Measurements from ENCODE around the gene ZNF576. TPM values are rescaled to one million over a fixed set of nuclear protein-coding genes. Genes with fewer than 3 reads are reported as not detected.
"Not testable (repeated sequence)": the region's sequence is repeated elsewhere in the genome, so short reads cannot be mapped to it uniquely, and the experiment has no call there.

The ZNF576 gene
- total RNA-seq, 1 donor from 2014 or later: 15.0 TPM

DNA sequence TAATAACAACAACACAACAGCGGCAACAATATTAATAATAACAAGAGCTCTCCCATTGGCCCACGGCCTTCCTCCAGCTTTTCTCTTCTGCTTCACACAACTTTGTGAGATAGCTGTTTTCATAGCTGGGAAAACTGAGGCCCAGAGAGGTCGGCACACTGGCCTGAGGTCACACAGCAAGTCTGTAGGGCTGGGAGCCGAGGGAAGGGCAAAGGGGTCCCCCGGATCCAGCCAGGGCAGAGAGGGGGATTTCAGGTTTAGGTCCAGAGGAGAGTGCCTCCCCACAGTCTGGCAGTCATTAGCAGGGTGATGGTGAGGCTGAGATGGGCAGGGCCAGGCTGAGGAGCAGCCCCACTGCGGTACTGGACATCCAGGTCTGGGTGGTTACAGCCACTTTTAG lies 52.2 kb downstream of the ZNF576 start:
- H3K4me1 Mint-ChIP-seq (ENCODE audit: low read depth, unreplicated experiment): no peaks in the 10 kb centered on the region
- H3K4me3 Mint-ChIP-seq (ENCODE audit: unreplicated experiment): no peak overlapping the region
- no peaks in the 10 kb centered on the region for H3K36me3 Mint-ChIP-seq (ENCODE audit: unreplicated experiment)
- H3K9me3 Mint-ChIP-seq (ENCODE audit: unreplicated experiment): peaks cover 3% of the 10 kb centered on the region
- peaks cover under 1% of the 10 kb centered on the region for H3K27me3 Mint-ChIP-seq (ENCODE audit: unreplicated experiment)
- H3K27ac Mint-ChIP-seq (ENCODE audit: unreplicated experiment): no peak overlapping the region
- no peak for DNase-seq
- TF ChIP-seq, protein P1, sequence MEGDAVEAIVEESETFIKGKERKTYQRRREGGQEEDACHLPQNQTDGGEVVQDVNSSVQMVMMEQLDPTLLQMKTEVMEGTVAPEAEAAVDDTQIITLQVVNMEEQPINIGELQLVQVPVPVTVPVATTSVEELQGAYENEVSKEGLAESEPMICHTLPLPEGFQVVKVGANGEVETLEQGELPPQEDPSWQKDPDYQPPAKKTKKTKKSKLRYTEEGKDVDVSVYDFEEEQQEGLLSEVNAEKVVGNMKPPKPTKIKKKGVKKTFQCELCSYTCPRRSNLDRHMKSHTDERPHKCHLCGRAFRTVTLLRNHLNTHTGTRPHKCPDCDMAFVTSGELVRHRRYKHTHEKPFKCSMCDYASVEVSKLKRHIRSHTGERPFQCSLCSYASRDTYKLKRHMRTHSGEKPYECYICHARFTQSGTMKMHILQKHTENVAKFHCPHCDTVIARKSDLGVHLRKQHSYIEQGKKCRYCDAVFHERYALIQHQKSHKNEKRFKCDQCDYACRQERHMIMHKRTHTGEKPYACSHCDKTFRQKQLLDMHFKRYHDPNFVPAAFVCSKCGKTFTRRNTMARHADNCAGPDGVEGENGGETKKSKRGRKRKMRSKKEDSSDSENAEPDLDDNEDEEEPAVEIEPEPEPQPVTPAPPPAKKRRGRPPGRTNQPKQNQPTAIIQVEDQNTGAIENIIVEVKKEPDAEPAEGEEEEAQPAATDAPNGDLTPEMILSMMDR (IDR thresholded peaks at IDR 0.05; ENCODE audit: partially characterized antibody, unreplicated experiment): no peak

DNA sequence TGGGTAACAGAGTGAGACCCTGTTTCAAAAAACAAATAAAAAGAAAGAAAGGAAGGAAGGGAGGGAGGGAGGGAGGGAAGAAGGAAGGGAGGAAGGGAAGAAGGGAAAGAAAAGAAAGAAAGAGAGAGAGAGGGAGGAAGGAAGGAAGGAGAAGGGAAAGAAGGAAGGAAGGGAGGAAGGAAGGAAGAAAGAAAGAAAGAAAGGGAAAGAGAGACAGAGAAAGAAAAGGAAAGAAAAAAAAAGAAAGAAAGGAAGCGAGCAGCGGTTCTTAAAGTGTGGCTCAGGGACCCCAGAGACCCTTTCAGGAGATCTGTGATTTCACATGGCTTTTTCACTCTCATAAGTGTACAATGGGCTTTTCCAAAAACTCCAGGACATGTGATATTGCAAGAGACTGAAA lies 53.1 kb downstream of the ZNF576 start:
- TF ChIP-seq, protein P1 (IDR thresholded peaks at IDR 0.05; ENCODE audit: partially characterized antibody, unreplicated experiment): no peak
- DNase-seq: no peak
- no peaks in the 10 kb centered on the region for H3K4me1 Mint-ChIP-seq (ENCODE audit: low read depth, unreplicated experiment)
- peaks cover 1% of the 10 kb centered on the region for H3K9me3 Mint-ChIP-seq (ENCODE audit: unreplicated experiment)
- H3K36me3 Mint-ChIP-seq (ENCODE audit: unreplicated experiment): no peaks in the 10 kb centered on the region
- H3K4me3 Mint-ChIP-seq (ENCODE audit: unreplicated experiment): no peak overlapping the region
- H3K27ac Mint-ChIP-seq (ENCODE audit: unreplicated experiment): no peak overlapping the region
- peaks cover under 1% of the 10 kb centered on the region for H3K27me3 Mint-ChIP-seq (ENCODE audit: unreplicated experiment)

DNA sequence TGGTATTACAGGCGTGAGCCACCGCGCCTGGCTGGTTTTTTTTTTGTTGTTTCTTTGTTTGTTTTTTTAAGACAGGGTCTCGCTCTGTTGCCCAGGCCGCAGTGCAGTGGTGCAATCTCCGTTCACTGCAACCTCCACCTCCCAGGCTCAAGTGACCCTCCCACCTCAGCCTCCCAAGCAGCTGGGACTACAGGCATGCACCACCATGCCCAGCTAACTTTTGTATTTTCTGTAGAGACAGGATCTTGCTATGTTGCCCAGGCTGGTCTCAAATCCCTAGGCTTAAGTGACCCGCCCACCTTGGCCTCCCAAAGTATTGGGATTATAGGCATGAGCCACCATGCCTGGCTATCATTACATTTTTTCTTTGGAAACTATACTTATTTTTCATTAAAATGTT lies 53.9 kb downstream of the ZNF576 start:
- H3K27me3 Mint-ChIP-seq (ENCODE audit: unreplicated experiment); H3K4me3 Mint-ChIP-seq (ENCODE audit: unreplicated experiment); H3K4me1 Mint-ChIP-seq (ENCODE audit: low read depth, unreplicated experiment); H3K36me3 Mint-ChIP-seq (ENCODE audit: unreplicated experiment); H3K9me3 Mint-ChIP-seq (ENCODE audit: unreplicated experiment); DNase-seq; H3K27ac Mint-ChIP-seq (ENCODE audit: unreplicated experiment): not testable (repeated sequence)

Other genes starting within 250 kb of the ZNF576 start
- gene CD177, start 242.9 kb upstream of the ZNF576 start, total RNA-seq (ENCODE audit: unreplicated experiment): not detected
- gene TEX101, start 181.7 kb upstream of the ZNF576 start, total RNA-seq (ENCODE audit: unreplicated experiment): not detected
- gene LYPD3, start 131.0 kb upstream of the ZNF576 start, total RNA-seq (ENCODE audit: unreplicated experiment): 0.56 TPM
- 6.8 TPM for gene PHLDB3, start 91.8 kb upstream of the ZNF576 start, total RNA-seq (ENCODE audit: unreplicated experiment)
- 16.0 TPM for gene ETHE1, start 69.4 kb upstream of the ZNF576 start, total RNA-seq (ENCODE audit: unreplicated experiment)
- 2.0 TPM for gene ZNF575, start 63.4 kb upstream of the ZNF576 start, total RNA-seq (ENCODE audit: unreplicated experiment)
- 39.5 TPM for gene XRCC1, start 21.1 kb upstream of the ZNF576 start, total RNA-seq (ENCODE audit: unreplicated experiment)
- 0.96 TPM for gene PINLYP, start 20.8 kb upstream of the ZNF576 start, total RNA-seq (ENCODE audit: unreplicated experiment)
- 184 TPM for gene IRGQ, start 461 bp upstream of the ZNF576 start, total RNA-seq (ENCODE audit: unreplicated experiment)
- gene SRRM5, start 15.5 kb downstream of the ZNF576 start, total RNA-seq (ENCODE audit: unreplicated experiment): 0.51 TPM
- 139 TPM for gene ZNF428, start 23.0 kb downstream of the ZNF576 start, total RNA-seq (ENCODE audit: unreplicated experiment)
- gene CADM4, start 43.3 kb downstream of the ZNF576 start, total RNA-seq (ENCODE audit: unreplicated experiment): 52.4 TPM
- gene PLAUR, start 73.6 kb downstream of the ZNF576 start, total RNA-seq (ENCODE audit: unreplicated experiment): 2.9 TPM
- not detected for gene IRGC, start 119.5 kb downstream of the ZNF576 start, total RNA-seq (ENCODE audit: unreplicated experiment)
- 34.1 TPM for gene SMG9, start 158.4 kb downstream of the ZNF576 start, total RNA-seq (ENCODE audit: unreplicated experiment)
- gene KCNN4, start 184.4 kb downstream of the ZNF576 start, total RNA-seq (ENCODE audit: unreplicated experiment): 0.44 TPM
- not detected for gene LYPD5, start 205.9 kb downstream of the ZNF576 start, total RNA-seq (ENCODE audit: unreplicated experiment)
- gene ZNF283, start 230.7 kb downstream of the ZNF576 start, total RNA-seq (ENCODE audit: unreplicated experiment): 13.0 TPM